Left lung (tissue), 10 donors: ENCODE results near the gene DNMT1. TPM values are rescaled to one million over a fixed set of nuclear protein-coding genes. Genes with fewer than 3 reads are reported as not detected.
A peak's percentile ranks its signal among the peaks of the same experiment; 100 is the strongest.

Experiments
- ATAC-seq: fragments of 200-7000 bp; cut with Tn5 transposase; one replicate; pipeline ENCODE4 v1.9.1; 2020; ENCODE audit warnings: moderate library complexity
- DNase-seq, 4 donors: peaks; one replicate each; pipeline ENCODE4 v3.0.0-alpha.2; 2013 to 2020
- H3K27ac ChIP-seq, 2 donors: fragments of 200-600 bp; sonication (generic) in 1 of 2; one replicate each; pipeline versions ENCODE4 v1.5.0 to v1.8.0; 2020 to 2021
- H3K27me3 ChIP-seq, 2 donors: fragments of 200-600 bp; sonication (generic) in 1 of 2; one replicate each; pipeline versions ENCODE4 v1.5.0 to v1.8.0; 2020 to 2021
- H3K36me3 ChIP-seq, 2 donors: fragments of 200-600 bp; sonication (generic) in 1 of 2; one replicate each; pipeline versions ENCODE4 v1.5.0 to v1.8.0; 2020 to 2021
- H3K4me1 ChIP-seq, 2 donors: fragments of 200-600 bp; one replicate each; pipeline ENCODE4 v1.8.0; 2021
- H3K4me3 ChIP-seq, 2 donors: fragments of 200-600 bp; sonication (generic) in 1 of 2; one replicate each; pipeline versions ENCODE4 v1.5.0 to v1.8.0; 2020 to 2021; ENCODE audit warnings: mild to moderate bottlenecking in 1 of 2
- H3K9me3 ChIP-seq, 2 donors: fragments of 200-600 bp; sonication (generic) in 1 of 2; one replicate each; pipeline versions ENCODE4 v1.5.0 to v1.8.0; 2020 to 2021
- CTCF ChIP-seq, 2 donors: fragments of 200-600 bp; sonication (generic) in 1 of 2; IDR thresholded peaks; one replicate each; pipeline versions ENCODE4 v1.5.0 to v1.8.0; 2021; ENCODE audit warnings: antibody characterized with exemption in 2 of 2
- intact Hi-C, 2 donors: fragments of 100-400 bp; cut with DNase I; formaldehyde crosslinking; loops; one replicate each; pipeline versions ENCODE4 v1.11.2 to v1.14.2; 2022
- polyA plus RNA-seq, 6 donors: library from polyadenylated mRNA; unstranded; fragments of 120-200 nt; gene quantifications; one replicate each; pipeline ENCODE4 v1.2.1, GENCODE V29; 2013; ENCODE audit not compliant: insufficient read length in 6 of 6
- total RNA-seq, 2 donors: library from RNA; stranded (reverse); fragmentation: NEBNext Ultra II Directional; extraction: Animal tissue kit (Norgen Biotek cat#: 25700); gene quantifications; one replicate each; pipeline ENCODE4 v1.2.1, GENCODE V29; 2021
- donor health status: DM: no; HTN: yes; CAD: no.
- donor health status: DM: no; HTN: no; CAD: no.

DNMT1 gene
- total and polyA plus RNA-seq, 8 donors = 65.1 to 191 (median 144) TPM

GRCh38 chr19:10230861-10231611, 36.3 kb upstream of the DNMT1 start, which contains the start of gene S1PR2:
TSS of gene S1PR2 (minus strand) at chr19:10231331. CDS start at chr19:10224905, 6,426 bp downstream.
- Histone ChIP-seq H3K4me1 (peaks cover under 1 to 33% of the 10 kb centered on the region in 2 donors), H3K36me3 (no peaks in the 10 kb centered on the region), H3K27me3 (peaks cover 0 to 20% of the 10 kb centered on the region in 2 donors), H3K9me3 (no peaks in the 10 kb centered on the region), H3K27ac (peak within 1 kb of the TSS; percentile 88 to 91), H3K4me3 (peak within 1 kb of the TSS; percentile 83 to 93)
- peak; percentile 78 to 90 (median 86) for DNase-seq
- TF ChIP-seq CTCF (IDR thresholded peaks at IDR 0.05) = no peak
- peak; percentile 82 for ATAC-seq
- intact Hi-C loops = no loop called here

- H3K4me1 ChIP-seq = peaks cover 0 to 27% of the 10 kb centered on the region in 2 donors
- no peaks in the 10 kb centered on the region for H3K9me3 ChIP-seq
- no peaks in the 10 kb centered on the region for H3K36me3 ChIP-seq
- DNase-seq (peak in 3 of 4 donors; percentile 55 to 83 (median 73)), ATAC-seq (peak; percentile 7)
- peak overlapping the region; percentile 88 to 91 for H3K27ac ChIP-seq
- TF ChIP-seq CTCF (IDR thresholded peaks at IDR 0.05) = no peak
- peak overlapping the region; percentile 83 to 93 for H3K4me3 ChIP-seq
- intact Hi-C loops = no loop called here
- H3K27me3 ChIP-seq = peaks cover 0 to 20% of the 10 kb centered on the region in 2 donors
These were observed 35.6 kb upstream of the DNMT1 start for GRCh38 chr19:10230173-10230860.

GRCh38 chr19:10228920-10229319, 34.2 kb upstream of the DNMT1 start:
- peaks cover 0 to 8% of the 10 kb centered on the region in 2 donors for H3K36me3 ChIP-seq
- peaks cover 0 to 24% of the 10 kb centered on the region in 2 donors for H3K4me1 ChIP-seq
- peak overlapping the region in 1 of 2 donors; percentile 83 for H3K4me3 ChIP-seq
- DNase-seq = peak in 1 of 4 donors; percentile 60
- peak overlapping the region; percentile 88 to 91 for H3K27ac ChIP-seq
- peak; percentile 27 to 63 for TF ChIP-seq CTCF (IDR thresholded peaks at IDR 0.05)
- H3K27me3 ChIP-seq = peaks cover 0 to 20% of the 10 kb centered on the region in 2 donors
- intact Hi-C loops = no loop called here
- H3K9me3 ChIP-seq = no peaks in the 10 kb centered on the region
- ATAC-seq = peak; percentile 2

DNA sequence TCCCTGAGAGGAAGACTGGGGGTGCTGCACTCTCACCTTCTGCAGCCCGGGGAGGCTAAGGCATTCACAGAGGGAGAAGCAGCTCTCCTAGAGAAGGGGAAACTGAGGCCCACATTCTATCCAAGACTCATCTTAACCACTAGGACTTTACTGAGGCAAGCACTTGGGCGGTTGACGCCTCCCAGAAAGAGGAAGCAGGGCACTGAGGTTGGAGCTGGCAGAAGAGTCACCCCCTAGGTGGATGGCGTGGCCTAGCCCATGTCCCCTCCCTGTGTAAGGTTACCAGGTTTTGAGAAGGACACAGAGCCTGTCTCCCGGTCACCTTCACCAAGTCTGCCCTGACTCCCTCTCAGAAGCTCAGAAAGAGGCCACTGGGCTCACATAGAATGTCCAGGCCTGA, 33.6 kb upstream of the DNMT1 start:
- no peak for TF ChIP-seq CTCF (IDR thresholded peaks at IDR 0.05)
- Histone ChIP-seq H3K4me1 (peaks cover 0 to 24% of the 10 kb centered on the region in 2 donors), H3K36me3 (peaks cover 0 to 13% of the 10 kb centered on the region in 2 donors), H3K27me3 (peaks cover 0 to 20% of the 10 kb centered on the region in 2 donors), H3K27ac (peak overlapping the region in 1 of 2 donors; percentile 91), H3K9me3 (no peaks in the 10 kb centered on the region), H3K4me3 (peak overlapping the region in 1 of 2 donors; percentile 83)
- ATAC-seq (no peak), DNase-seq (no peak)
- intact Hi-C loops = no loop called here
